Astrocyte (in vitro differentiated cells and primary cell): ENCODE data around the gene TNNC2. TPM values are rescaled to one million over a fixed set of nuclear protein-coding genes. Genes with fewer than 3 reads are reported as not detected.

Source experiments
- DNase-seq: peaks from one replicate; pipeline ENCODE4 v3.0.0-alpha.2; 2010; ENCODE audit warnings: low read depth
- FAIRE-seq: peaks from 2 replicates; lab custom pipeline; 2011; peaks lifted over from hg19 to GRCh38; lab: Jason Lieb, UNC
- H2AFZ ChIP-seq: 2 replicates; pipeline ENCODE4 v1.6.0; 2012; ENCODE audit warnings: low read depth, low read length, inconsistent platforms
- H3K27ac ChIP-seq: 2 replicates; pipeline ENCODE4 v1.5.1; 2011; ENCODE audit warnings: low read depth, low read length, inconsistent platforms
- H3K27me3 ChIP-seq: 2 replicates; pipeline ENCODE4 v1.6.0; 2011; ENCODE audit warnings: low read length, inconsistent platforms; ENCODE audit not compliant: insufficient read depth
- H3K36me3 ChIP-seq: 2 replicates; pipeline ENCODE4 v1.5.1; 2011; ENCODE audit warnings: low read length, inconsistent platforms; ENCODE audit not compliant: insufficient read depth
- H3K4me1 ChIP-seq: 2 replicates; pipeline ENCODE4 v1.5.1; 2011; ENCODE audit warnings: low read length, inconsistent platforms; ENCODE audit not compliant: insufficient read depth
- H3K4me2 ChIP-seq: 2 replicates; pipeline ENCODE4 v1.6.0; 2012; ENCODE audit warnings: low read length, inconsistent platforms
- H3K4me3 ChIP-seq: 2 replicates; pipeline ENCODE4 v1.5.1; 2011; ENCODE audit warnings: low read depth, mild to moderate bottlenecking, low read length, inconsistent platforms; ENCODE audit not compliant: insufficient read depth
- H3K79me2 ChIP-seq: 2 replicates; pipeline ENCODE4 v1.6.0; 2012; ENCODE audit warnings: mild to moderate bottlenecking, low read length, inconsistent platforms; ENCODE audit not compliant: insufficient read depth
- H3K9ac ChIP-seq: 2 replicates; pipeline ENCODE4 v1.6.0; 2012; ENCODE audit warnings: mild to moderate bottlenecking, low read length, inconsistent platforms
- H3K9me3 ChIP-seq: 2 replicates; pipeline ENCODE4 v1.5.1; 2012; ENCODE audit warnings: low read depth, mild to moderate bottlenecking, low read length, inconsistent platforms; ENCODE audit not compliant: insufficient read depth
- H4K20me1 ChIP-seq: 2 replicates; pipeline ENCODE4 v1.6.0; 2012; ENCODE audit warnings: low read length, inconsistent platforms; ENCODE audit not compliant: insufficient read depth
- H3K27ac Mint-ChIP-seq: one replicate; pipeline ENCODE4 v1.8.0; 2021; ENCODE audit warnings: mild to moderate bottlenecking, mixed read lengths; ENCODE audit not compliant: unreplicated experiment
- H3K27me3 Mint-ChIP-seq: one replicate; pipeline ENCODE4 v1.8.0; 2021; ENCODE audit warnings: low read depth, mixed read lengths; ENCODE audit not compliant: unreplicated experiment
- H3K36me3 Mint-ChIP-seq: one replicate; pipeline ENCODE4 v1.8.0; 2021; ENCODE audit warnings: low read depth, mixed read lengths; ENCODE audit not compliant: unreplicated experiment
- H3K4me1 Mint-ChIP-seq: one replicate; pipeline ENCODE4 v1.8.0; 2021; ENCODE audit warnings: low read depth, mixed read lengths; ENCODE audit not compliant: unreplicated experiment
- H3K4me3 Mint-ChIP-seq: one replicate; pipeline ENCODE4 v1.8.0; 2021; ENCODE audit warnings: mild to moderate bottlenecking, moderate library complexity, mixed read lengths; ENCODE audit not compliant: unreplicated experiment
- H3K9me3 Mint-ChIP-seq: one replicate; pipeline ENCODE4 v1.8.0; 2021; ENCODE audit warnings: mild to moderate bottlenecking, mixed read lengths; ENCODE audit not compliant: unreplicated experiment
- CTCF ChIP-seq: IDR thresholded peaks from 2 replicates; pipeline ENCODE4 v1.5.1; 2011; ENCODE audit warnings: low read depth, mild to moderate bottlenecking, inconsistent platforms, low read length, moderate library complexity; ENCODE audit not compliant: insufficient read depth
- EZH2 ChIP-seq: IDR thresholded peaks from 2 replicates; pipeline ENCODE4 v1.6.1; 2012; ENCODE audit warnings: mild to moderate bottlenecking, low read length, inconsistent platforms; ENCODE audit not compliant: insufficient read depth
- total RNA-seq: library from RNA; stranded (reverse); gene quantifications from 2 replicates; pipeline ENCODE4 v1.2.1, GENCODE V29; 2021

TNNC2 gene
- total RNA-seq, 1 donor from 2014 or later, result not detected

- H3K9me3 Mint-ChIP-seq, result no peaks in the 10 kb centered on the region
- peaks cover 5% of the 10 kb centered on the region for H3K4me1 Mint-ChIP-seq
- Histone ChIP-seq H2AFZ (peak overlapping the region; percentile 51), H3K36me3 (peaks cover 30% of the 10 kb centered on the region), H3K27ac (peak overlapping the region; percentile 58), H3K9ac (peak overlapping the region; percentile 85), H4K20me1 (no peaks in the 10 kb centered on the region), H3K4me1 (peaks cover 9% of the 10 kb centered on the region), H3K4me2 (peak overlapping the region; percentile 85), H3K79me2 (peaks cover 30% of the 10 kb centered on the region), H3K27me3 (no peaks in the 10 kb centered on the region), H3K9me3 (no peaks in the 10 kb centered on the region), H3K4me3 (peak overlapping the region; percentile 78)
- DNase-seq (no peak), FAIRE-seq (no peak)
- H3K27me3 Mint-ChIP-seq, result no peaks in the 10 kb centered on the region
- TF ChIP-seq EZH2 (no peak), CTCF (no peak)
- H3K4me3 Mint-ChIP-seq, result peak overlapping the region; percentile 87
- H3K36me3 Mint-ChIP-seq, result peaks cover 6% of the 10 kb centered on the region
- peak overlapping the region; percentile 18 for H3K27ac Mint-ChIP-seq
Measured at GRCh38 chr20:45813006-45813340, 14.1 kb downstream of the TNNC2 start.

- H3K9ac ChIP-seq, result peak within 1 kb of the TSS; percentile 85
- peak within 1 kb of the TSS; percentile 78 for H3K4me3 ChIP-seq
- no peaks in the 10 kb centered on the region for H3K4me1 Mint-ChIP-seq
- peaks cover 30% of the 10 kb centered on the region for H3K79me2 ChIP-seq
- H3K27ac Mint-ChIP-seq, result peak within 1 kb of the TSS; percentile 80
- peak within 1 kb of the TSS; percentile 51 for H2AFZ ChIP-seq
- peaks cover 6% of the 10 kb centered on the region for H3K36me3 Mint-ChIP-seq
- peaks cover 32% of the 10 kb centered on the region for H3K36me3 ChIP-seq
- no peaks in the 10 kb centered on the region for H4K20me1 ChIP-seq
- no peaks in the 10 kb centered on the region for H3K27me3 ChIP-seq
- peak within 1 kb of the TSS; percentile 58 for H3K27ac ChIP-seq
- no peaks in the 10 kb centered on the region for H3K27me3 Mint-ChIP-seq
- DNase-seq, result peak; percentile 100
- no peaks in the 10 kb centered on the region for H3K9me3 ChIP-seq
- no peaks in the 10 kb centered on the region for H3K9me3 Mint-ChIP-seq
- H3K4me3 Mint-ChIP-seq, result peak within 1 kb of the TSS; percentile 87
- FAIRE-seq, result peak; percentile 82
- TF ChIP-seq EZH2, result no peak
- TF ChIP-seq CTCF, result no peak
- peaks cover 6% of the 10 kb centered on the region for H3K4me1 ChIP-seq
- H3K4me2 ChIP-seq, result peak within 1 kb of the TSS; percentile 85
Measured at GRCh38 chr20:45812157-45813005, 14.7 kb downstream of the TNNC2 start, which contains the start of gene UBE2C. Gene UBE2C (plus strand): TSS chr20:45812644. CDS start chr20:45812696, 52 bp downstream.
